ENCODE data around the gene MREG. TPM values are rescaled to one million over a fixed set of nuclear protein-coding genes. Genes with fewer than 3 reads are reported as not detected.

The MREG gene
- total RNA-seq, 4 donors from 2014 or later = 2.9 to 14.6 (median 3.6) TPM

DNA sequence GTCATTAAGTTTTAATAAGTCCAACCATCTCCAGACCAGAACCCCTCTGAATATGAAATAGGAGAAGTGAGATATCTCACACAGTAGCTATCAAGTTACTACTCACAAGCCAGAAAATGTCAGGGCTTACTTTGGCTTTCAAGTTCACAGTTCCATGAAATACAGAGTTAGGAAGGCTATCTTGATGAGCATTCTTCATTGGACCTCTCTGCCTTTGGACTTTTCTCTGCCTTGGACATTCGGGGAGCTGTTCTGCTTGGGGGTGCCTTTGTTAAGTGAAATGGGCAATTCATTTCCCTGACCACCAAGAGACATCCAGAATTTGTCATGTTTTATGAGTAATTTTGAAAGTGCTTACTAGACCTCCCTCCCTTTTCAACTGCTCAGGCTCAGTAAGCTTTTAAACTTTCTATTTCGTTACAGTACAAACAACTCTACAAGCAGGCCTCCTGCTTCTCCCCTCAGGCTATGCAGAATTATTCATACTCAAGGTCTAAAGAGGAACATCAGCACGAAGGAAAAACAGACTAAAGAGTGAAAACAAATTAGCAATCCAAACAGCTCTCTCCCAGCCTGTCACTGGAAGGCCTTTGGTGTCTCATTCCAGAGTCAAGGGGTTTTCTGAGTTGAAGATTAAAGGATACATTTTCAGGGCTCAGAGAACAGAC is 95.3 kb downstream of the MREG start:
- no peak for DNase-seq (ENCODE audit: low spot score in 2 of 2)
- H3K27me3 ChIP-seq = no peaks in the 10 kb centered on the region
- no peak for TF ChIP-seq EP300 (IDR thresholded peaks at IDR 0.05)
- TF ChIP-seq POLR2A (IDR thresholded peaks at IDR 0.05) = no peak
- TF ChIP-seq, protein P1, sequence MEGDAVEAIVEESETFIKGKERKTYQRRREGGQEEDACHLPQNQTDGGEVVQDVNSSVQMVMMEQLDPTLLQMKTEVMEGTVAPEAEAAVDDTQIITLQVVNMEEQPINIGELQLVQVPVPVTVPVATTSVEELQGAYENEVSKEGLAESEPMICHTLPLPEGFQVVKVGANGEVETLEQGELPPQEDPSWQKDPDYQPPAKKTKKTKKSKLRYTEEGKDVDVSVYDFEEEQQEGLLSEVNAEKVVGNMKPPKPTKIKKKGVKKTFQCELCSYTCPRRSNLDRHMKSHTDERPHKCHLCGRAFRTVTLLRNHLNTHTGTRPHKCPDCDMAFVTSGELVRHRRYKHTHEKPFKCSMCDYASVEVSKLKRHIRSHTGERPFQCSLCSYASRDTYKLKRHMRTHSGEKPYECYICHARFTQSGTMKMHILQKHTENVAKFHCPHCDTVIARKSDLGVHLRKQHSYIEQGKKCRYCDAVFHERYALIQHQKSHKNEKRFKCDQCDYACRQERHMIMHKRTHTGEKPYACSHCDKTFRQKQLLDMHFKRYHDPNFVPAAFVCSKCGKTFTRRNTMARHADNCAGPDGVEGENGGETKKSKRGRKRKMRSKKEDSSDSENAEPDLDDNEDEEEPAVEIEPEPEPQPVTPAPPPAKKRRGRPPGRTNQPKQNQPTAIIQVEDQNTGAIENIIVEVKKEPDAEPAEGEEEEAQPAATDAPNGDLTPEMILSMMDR (IDR thresholded peaks at IDR 0.05) = no peak
- no peaks in the 10 kb centered on the region for H3K9me3 ChIP-seq
- WGBS, 2 donors = 42 to 43% methylated on average over 3 of the region's 3 CpGs
- no peaks in the 10 kb centered on the region for H3K36me3 ChIP-seq
- no peak overlapping the region for H3K4me3 ChIP-seq
- H3K4me1 ChIP-seq = peaks cover 0 to 27% (median 0%) of the 10 kb centered on the region in 4 donors
- peak overlapping the region in 1 of 4 donors; percentile 48 for H3K27ac ChIP-seq

DNA sequence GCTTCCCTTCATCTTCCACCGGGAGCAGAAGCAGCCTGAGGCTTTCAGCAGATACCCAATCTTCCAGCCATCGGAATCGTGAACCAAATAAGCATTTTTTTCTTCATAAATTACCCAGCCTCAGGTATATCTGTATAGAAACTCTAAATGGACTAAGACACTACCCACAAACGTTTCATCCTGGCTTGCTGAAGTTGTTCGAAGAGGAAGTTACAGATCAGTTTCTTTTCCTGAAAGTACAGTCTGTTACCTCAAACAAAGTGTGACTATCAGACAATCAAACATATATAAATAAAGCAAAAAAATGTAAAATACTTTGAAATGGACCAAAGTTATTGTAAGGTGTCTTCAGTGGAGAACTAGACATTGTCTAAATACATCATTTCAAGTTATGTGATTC is 97.9 kb downstream of the MREG start:
- Histone ChIP-seq H3K27ac (no peak overlapping the region), H3K4me1 (peaks cover 0 to 23% (median 0%) of the 10 kb centered on the region in 4 donors), H3K27me3 (no peaks in the 10 kb centered on the region), H3K4me3 (no peak overlapping the region), H3K36me3 (no peaks in the 10 kb centered on the region), H3K9me3 (peaks cover 0 to 9% (median 0%) of the 10 kb centered on the region in 4 donors)
- no peak for TF ChIP-seq EP300 (IDR thresholded peaks at IDR 0.05)
- no peak for TF ChIP-seq POLR2A (IDR thresholded peaks at IDR 0.05)
- TF ChIP-seq, protein P1 (IDR thresholded peaks at IDR 0.05) = no peak
- no peak for DNase-seq (ENCODE audit: low spot score in 2 of 2)
- 61 to 64% methylated on average over 5 of the region's 5 CpGs for WGBS, 2 donors

DNA sequence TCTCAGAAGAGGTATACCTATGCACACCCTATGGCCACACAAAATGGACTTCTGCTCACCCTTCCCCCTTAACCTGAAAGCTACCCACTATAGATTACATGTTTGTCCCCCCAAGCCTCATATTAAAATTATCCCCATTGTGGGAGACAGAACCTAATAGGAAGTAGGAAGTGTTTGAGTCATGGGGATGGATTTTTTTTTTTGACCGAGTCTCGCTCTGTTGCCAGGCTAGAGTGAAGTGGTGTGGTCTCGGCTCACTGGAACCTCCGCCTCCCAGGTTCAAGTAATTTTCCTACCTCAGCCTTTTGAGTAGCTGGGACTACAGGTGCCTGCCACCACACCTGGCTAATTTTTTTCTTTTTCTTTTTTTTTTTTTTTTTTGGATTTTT is 98.6 kb downstream of the MREG start:
- WGBS, 2 donors = 83 to 92% methylated on average over 4 of the region's 4 CpGs
- Histone ChIP-seq H3K36me3 (no peaks in the 10 kb centered on the region), H3K27me3 (no peaks in the 10 kb centered on the region), H3K4me1 (peaks cover 0 to 17% (median 0%) of the 10 kb centered on the region in 4 donors), H3K4me3 (no peak overlapping the region), H3K9me3 (peaks cover 0 to 10% (median 0%) of the 10 kb centered on the region in 4 donors), H3K27ac (no peak overlapping the region)
- TF ChIP-seq, protein P1 (IDR thresholded peaks at IDR 0.05) = no peak
- no peak for TF ChIP-seq POLR2A (IDR thresholded peaks at IDR 0.05)
- no peak for TF ChIP-seq EP300 (IDR thresholded peaks at IDR 0.05)
- DNase-seq (ENCODE audit: low spot score in 2 of 2) = no peak

DNA sequence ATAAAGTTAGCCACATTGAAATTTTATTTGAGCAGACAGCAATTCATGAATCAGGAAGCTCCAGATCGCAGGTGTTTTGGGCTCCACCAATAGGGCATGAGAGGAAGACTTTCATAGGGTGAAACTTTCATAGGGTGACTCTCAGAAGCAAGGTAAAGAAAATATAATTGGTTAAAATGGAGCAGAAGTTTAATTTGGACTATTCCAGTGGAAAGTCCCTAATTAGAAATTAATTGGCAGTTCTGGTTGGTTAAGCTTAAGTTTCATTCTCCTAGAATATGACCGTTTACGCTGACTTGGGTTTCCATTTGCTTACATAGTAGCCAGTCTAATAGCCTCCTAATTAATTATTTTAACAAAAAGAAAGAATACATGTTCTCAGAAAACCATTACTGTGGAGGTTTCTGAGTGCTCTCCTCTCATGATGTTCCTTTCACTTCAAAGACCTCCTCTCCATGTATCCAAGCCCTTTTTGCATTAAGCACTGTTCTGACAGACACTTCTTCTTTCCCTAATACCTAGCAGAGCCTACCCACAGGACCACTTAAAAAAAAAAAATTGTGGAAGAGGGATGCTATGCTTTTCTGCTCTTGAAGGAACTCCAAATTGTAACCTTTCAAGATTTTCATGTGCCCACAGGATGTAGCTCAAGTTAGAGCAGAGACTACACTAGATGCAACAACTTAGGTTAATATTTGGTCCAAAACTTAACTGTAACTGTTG is 99.1 kb downstream of the MREG start:
- Histone ChIP-seq H3K9me3 (peaks cover 0 to 10% (median 0%) of the 10 kb centered on the region in 4 donors), H3K27ac (no peak overlapping the region), H3K4me1 (peaks cover 0 to 12% (median 0%) of the 10 kb centered on the region in 4 donors), H3K27me3 (no peaks in the 10 kb centered on the region), H3K36me3 (no peaks in the 10 kb centered on the region), H3K4me3 (no peak overlapping the region)
- 95 to 99% methylated on average over 3 of the region's 3 CpGs for WGBS, 2 donors
- DNase-seq (ENCODE audit: low spot score in 2 of 2) = no peak
- TF ChIP-seq, protein P1 (IDR thresholded peaks at IDR 0.05) = no peak
- TF ChIP-seq POLR2A (IDR thresholded peaks at IDR 0.05) (no peak), EP300 (IDR thresholded peaks at IDR 0.05) (no peak)

DNA sequence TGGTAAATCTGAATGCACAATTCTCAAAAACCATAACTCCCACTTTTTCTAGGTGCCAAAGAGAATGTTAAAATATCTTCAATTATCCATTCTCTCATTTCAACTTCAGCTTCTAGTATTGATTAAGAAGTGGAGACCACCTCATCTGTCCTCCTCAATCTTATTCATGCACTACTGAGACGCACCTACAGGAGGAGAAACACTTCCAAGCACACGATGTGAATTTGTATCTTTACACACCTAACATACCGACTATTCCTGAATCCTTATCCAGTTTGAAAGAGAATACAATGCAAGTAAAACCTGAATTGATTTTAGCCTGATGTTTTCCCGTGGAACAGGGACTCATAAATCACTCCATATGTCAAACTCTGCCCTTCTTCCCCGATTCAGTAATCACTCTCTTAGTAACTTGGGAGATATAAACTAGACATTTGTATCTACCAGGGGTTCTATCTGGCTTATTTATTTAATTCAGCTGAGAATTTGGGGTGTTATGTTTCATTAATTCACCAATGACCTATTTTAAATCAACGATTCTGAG is 101.0 kb downstream of the MREG start:
- H3K27ac ChIP-seq = no peak overlapping the region
- peaks cover 0 to 10% (median 0%) of the 10 kb centered on the region in 4 donors for H3K9me3 ChIP-seq
- H3K36me3 ChIP-seq = no peaks in the 10 kb centered on the region
- TF ChIP-seq EP300 (IDR thresholded peaks at IDR 0.05) = no peak
- TF ChIP-seq, protein P1 (IDR thresholded peaks at IDR 0.05) = peak in 2 of 5 experiments; percentile 9 to 14
- no peaks in the 10 kb centered on the region for H3K4me1 ChIP-seq
- H3K27me3 ChIP-seq = no peaks in the 10 kb centered on the region
- no peak overlapping the region for H3K4me3 ChIP-seq
- DNase-seq (ENCODE audit: low spot score in 2 of 2) = no peak
- 66 to 75% methylated on average over 6 of the region's 6 CpGs for WGBS, 2 donors
